ENCODE data around the gene RYR1. TPM values are rescaled to one million over a fixed set of nuclear protein-coding genes. Genes with fewer than 3 reads are reported as not detected.

The RYR1 gene
- total and polyA plus RNA-seq, 2 donors (not counting 1 experiment from before 2014, with no cell fraction given): 0.43 to 3.8 TPM

DNA sequence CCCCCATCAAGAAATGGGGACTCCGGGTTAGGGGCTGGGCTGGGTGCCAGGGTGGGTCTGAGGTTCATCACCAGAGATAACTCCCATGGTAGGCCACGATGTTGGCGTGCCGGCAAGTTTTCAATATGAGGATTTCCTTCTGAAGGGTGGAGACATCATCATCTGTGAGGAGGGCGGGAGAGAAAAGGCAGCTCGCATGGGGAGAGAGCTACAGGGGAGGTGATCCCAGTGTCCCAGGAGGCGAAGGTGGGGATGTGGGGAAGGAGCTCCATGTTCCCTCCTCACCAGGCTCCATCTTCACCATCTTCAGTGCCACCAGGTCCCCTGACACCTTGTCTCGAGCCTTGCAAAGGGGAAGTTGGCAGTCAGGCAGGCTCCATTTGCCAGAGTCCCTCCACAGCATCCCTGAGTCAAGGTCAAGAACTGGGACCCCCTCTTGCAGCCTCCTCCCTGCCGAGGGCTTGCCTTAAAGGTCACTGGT, 183.8 kb downstream of the RYR1 start:
- Histone ChIP-seq H3K27me3 (replicated peaks in 1 of 4; ENCODE audit: control extremely low read depth in 1 of 4, control insufficient read depth in 3 of 4, insufficient read depth in 4 of 4, low read length in 3 of 4) (no peaks in the 10 kb centered on the region), H3K9ac (ENCODE audit: low read length) (peak overlapping the region; percentile 98), H3K4me3 (ENCODE audit: control extremely low read depth in 1 of 5, extremely low read depth in 1 of 5, insufficient read depth in 1 of 5, low read depth in 2 of 5, low read length in 4 of 5) (peak overlapping the region; percentile 30 to 95 (median 71)), H4K20me1 (ENCODE audit: control insufficient read depth, insufficient read depth, low read length, poor library complexity, severe bottlenecking) (peaks cover 45% of the 10 kb centered on the region), H3K79me2 (ENCODE audit: control insufficient read depth, insufficient read depth, low read length) (peaks cover 85% of the 10 kb centered on the region), H2AFZ (ENCODE audit: insufficient read depth, low read depth, low read length, poor library complexity, severe bottlenecking) (peak overlapping the region; percentile 86), H3K4me1 (ENCODE audit: control insufficient read depth in 2 of 2, insufficient read depth in 2 of 2, low read length in 2 of 2) (peaks cover 33 to 54% of the 10 kb centered on the region in 2 donors), H3K9me3 (ENCODE audit: control extremely low read depth in 1 of 3, control insufficient read depth in 2 of 3, insufficient read depth in 1 of 3, low read length in 2 of 3) (no peaks in the 10 kb centered on the region), H3K27ac (ENCODE audit: low read length in 2 of 2) (peak overlapping the region; percentile 88 to 93), H3K4me2 (replicated peaks; ENCODE audit: low read depth, low read length, poor library complexity, severe bottlenecking) (peak overlapping the region; percentile 93), H3K36me3 (replicated peaks in 1 of 2; ENCODE audit: control extremely low read depth in 1 of 2, control insufficient read depth in 1 of 2, extremely low read depth in 1 of 2, insufficient read depth in 2 of 2, low read length in 1 of 2) (peaks cover 2 to 47% of the 10 kb centered on the region in 2 experiments)
- POLR2A ChIA-PET: interaction anchor here (0.5 to 2.4 kb wide), 8 partner anchors 30 to 743 kb away, joined by 3 to 14 read pairs (median 5); partner anchors contain the start of genes ACTN4, FAM98C, MRPS12 and NFKBIB
- peak; percentile 75 for DNase-seq
- intact Hi-C loops (cut with micrococcal nuclease): loop anchor here (1.0 to 10.0 kb wide), 5 partner anchors 60 to 795 kb away; partner anchors contain the start of genes GGN, PLEKHG2, SIPA1L3 and SPRED3
- Mint-ChIP-seq H3K27ac (peak overlapping the region; percentile 98), H3K9me3 (ENCODE audit: insufficient read depth) (no peaks in the 10 kb centered on the region), H3K4me1 (peaks cover 55% of the 10 kb centered on the region), H3K4me3 (peak overlapping the region; percentile 100), H3K27me3 (no peaks in the 10 kb centered on the region)
- TF ChIP-seq CTCF (IDR thresholded peaks at IDR 0.05): no peak
- no peak for TF ChIP-seq EZH2 (IDR thresholded peaks at IDR 0.05; ENCODE audit: borderline replicate concordance, insufficient read depth, low read depth, low read length, poor library complexity, severe bottlenecking)
- CTCF ChIA-PET: interaction anchor here (0.9 to 5.6 kb wide), 7 partner anchors 18 to 314 kb away, joined by 3 to 65 read pairs (median 6); partner anchors contain the start of genes FAM98C, MRPS12 and SARS2
- ATAC-seq (ENCODE audit: low read depth): peak; percentile 4
- WGBS (ENCODE audit: insufficient coverage): 0% methylated on average over 5 of the region's 9 CpGs

Measured in B cell (primary cell).